NCI-H1048 (cell line): ENCODE data around the gene SNRPB.
A peak's percentile ranks its signal among the peaks of the same experiment; 100 is the strongest.

Experiments
- DNase-seq: peaks from one replicate; lab custom pipeline; 2025; lab: John Stamatoyannopoulos, UW

SNRPB gene

GRCh38 chr20:2475850-2476741 is 5.5 kb upstream of the SNRPB start:
- DNase-seq = no peak

DNA sequence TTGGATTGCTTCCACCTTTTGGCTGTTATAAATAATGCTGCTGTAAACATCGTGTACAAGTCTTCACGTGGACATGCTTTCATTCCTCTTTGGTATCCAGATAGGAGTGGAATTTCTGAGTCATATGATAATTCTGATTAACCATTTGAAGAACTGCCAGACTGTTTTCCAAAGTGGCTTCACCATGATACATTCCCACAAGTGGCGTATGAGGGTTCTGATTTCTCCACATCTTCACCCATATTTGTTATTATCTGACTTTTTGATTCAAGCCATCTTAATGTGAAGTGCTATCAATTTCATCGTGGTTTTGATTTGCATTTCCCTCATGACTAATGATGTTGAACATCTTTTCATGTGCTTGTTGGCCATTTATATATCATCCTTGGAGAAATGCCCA is 2.9 kb upstream of the SNRPB start:
- DNase-seq = no peak

DNA sequence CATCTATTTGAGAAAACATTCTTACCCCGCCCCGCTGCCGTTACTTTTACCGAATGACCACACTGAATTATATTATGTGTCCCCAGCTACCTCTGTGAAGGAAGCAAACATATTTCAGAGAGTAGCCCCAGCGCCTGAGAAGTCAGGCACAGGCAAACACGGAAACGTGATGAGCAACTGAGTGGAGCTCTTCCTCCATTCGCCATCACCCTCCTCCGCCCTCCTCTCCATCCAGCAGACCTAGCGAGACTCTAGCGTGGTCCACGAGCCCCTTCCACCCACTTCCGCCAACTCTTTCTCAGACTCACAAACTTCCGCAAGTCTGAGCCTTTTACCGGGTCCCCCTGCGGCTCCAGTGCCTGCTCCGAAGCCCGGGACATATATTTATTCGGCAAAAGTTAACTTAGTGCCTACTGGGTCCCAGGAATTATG is 582 bp downstream of the SNRPB start:
- DNase-seq = no peak

GRCh38 chr20:2468581-2469407 is 1.8 kb downstream of the SNRPB start:
- no peak for DNase-seq

GRCh38 chr20:2467412-2467811 is 3.2 kb downstream of the SNRPB start:
- no peak for DNase-seq

DNA sequence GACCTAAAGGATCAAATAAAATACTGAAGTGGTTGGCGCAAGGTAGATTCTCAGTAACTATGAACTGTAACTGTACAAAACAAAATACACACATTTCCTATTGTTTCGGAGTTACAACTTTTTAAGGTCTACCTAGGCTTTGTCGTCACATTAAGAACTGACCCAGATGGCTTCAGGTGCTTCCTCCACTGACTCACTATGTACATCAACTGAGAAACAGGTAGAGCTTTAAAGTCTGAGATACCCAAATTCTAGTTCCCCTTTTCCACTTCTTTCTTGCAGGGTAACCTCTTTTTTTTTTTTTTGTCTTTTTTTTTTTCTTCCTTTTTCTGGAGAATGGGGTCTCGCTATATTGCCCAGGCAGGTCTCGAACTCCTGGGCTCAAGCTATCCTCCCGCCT is 5.5 kb downstream of the SNRPB start:
- DNase-seq = no peak

GRCh38 chr20:2463616-2464365 is 6.8 kb downstream of the SNRPB start:
- DNase-seq = no peak

- no peak for DNase-seq
These were observed 8.1 kb downstream of the SNRPB start for GRCh38 chr20:2462484-2462883.

- no peak for DNase-seq
These were observed 9.7 kb downstream of the SNRPB start for GRCh38 chr20:2460752-2461424.

DNA sequence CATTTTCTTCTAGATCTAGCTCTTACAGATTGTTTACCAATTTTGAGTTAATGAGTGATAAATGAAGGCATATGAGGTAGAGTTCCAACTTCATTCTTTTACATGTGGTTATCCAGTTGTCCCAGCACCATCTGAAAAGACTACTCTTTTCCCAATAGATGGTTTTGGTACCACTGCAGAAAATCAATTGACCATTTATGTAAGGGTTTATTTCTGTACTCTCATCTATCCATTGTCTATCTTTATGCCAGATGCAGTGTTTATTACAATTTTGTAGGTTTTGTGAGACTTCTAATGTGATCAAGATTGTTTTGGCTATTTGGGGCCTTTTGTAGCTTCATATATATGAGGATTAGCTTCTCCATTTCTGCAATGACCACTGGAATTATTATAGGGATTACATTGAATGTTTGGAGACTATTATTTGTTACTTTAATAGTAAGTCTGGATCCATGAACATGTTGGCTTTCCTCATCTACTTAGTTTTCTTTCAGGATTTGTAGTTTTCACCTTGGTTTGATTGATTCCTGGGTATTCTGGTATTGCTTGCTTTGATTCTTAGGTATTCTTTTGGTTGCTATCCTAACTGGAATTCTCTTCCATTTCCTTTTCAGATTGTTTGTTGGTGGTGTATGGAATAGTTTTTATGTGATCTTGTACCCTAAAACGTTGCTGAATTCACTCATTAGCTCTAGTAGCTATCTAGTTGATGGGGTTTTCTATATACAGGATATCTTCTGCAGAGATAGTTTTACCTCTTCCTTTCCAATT is 10.4 kb downstream of the SNRPB start:
- no peak for DNase-seq

- no peak for DNase-seq
These were observed 11.6 kb downstream of the SNRPB start for GRCh38 chr20:2458919-2459499.

DNA sequence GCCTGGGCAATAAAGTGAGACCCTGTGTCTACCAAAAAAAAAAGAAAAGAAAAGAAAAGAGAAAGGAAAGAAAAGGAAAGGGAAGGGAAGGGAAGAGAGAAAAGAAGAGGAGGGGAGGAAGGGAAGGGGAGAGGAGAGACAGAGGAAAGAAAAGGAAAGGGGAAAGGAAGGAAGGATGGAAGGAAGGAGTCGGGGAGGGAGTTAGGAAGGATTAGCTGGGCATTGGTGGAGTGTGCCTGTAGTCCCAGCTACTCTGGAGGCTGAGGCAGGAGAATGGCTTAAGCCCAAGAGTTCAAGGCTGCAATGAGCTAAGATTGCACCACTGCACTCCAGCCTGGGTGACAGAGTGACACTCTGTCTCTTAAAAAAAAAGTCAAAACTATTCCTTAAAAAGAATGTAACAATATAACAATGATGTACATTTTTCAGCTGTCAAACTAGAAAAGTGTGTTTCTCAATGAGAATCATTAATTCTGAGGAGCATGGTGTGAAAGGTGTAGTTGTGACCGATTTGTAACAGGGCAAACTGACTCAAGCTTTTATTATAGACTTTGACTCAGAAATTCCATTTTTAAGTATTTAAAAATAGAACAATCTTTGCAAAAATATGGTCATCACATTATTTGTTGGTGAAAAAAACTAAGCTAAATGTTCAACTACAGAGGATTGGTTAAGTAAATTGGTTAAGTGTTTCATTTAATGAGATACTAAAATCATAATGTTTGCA is 14.7 kb downstream of the SNRPB start:
- no peak for DNase-seq

DNA sequence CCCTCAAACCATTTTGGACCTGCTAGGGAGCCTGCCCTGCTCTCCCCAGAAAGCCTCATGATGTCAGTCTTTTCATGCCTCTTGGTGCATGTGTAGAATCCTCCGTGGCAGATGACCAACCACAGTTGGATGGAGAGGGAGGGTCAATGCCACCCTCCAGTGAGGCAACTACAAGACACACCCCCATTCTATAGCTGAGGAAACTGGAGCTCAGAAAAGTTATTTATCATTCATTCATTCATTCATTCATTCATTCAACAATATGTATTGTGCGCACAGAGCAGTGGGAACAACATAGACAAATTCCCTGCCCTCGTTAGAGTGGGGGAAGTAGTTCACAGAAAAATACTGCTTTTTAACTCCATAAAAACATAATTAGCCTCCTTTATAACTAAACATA is 16.8 kb downstream of the SNRPB start:
- DNase-seq = no peak

DNA sequence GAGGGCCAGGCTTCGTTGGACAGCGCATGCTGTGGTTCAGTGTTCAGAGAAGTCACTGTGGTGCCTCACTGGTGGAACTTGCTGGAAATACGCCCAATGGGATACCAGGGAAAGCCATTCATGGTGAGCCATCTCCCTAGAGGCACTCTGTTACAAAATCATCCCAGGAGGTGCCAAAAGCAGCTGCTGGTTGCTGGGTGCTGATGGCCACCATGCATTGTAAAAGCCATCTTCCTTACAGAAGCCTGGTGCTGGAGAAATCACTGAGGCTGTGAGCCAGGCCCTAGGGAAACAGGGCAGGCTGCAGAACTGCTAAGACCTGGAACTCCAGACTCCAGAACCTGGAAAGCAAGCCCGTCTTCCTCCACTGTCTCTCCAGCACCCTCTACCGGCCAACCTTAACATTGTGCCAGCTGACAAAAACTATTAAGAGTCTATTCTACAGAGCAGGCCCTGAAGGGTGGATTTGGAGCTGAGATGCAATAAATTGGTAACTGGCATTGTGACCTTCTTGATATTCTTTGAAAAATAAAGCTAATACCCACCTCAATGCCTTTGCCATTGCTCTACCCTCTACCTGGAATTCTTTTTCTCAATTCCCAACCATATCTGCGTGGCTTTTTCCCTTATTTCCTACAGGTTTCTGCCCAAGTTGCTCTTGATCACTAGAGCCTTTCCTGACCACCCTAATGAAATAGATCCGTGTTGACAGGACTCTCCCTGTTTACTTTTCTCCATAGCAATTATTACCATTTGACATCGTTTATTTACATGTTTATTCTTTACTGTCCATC is 18.5 kb downstream of the SNRPB start:
- DNase-seq = peak; percentile 8

- DNase-seq = no peak
These were observed 19.2 kb downstream of the SNRPB start for GRCh38 chr20:2451422-2451821.

DNA sequence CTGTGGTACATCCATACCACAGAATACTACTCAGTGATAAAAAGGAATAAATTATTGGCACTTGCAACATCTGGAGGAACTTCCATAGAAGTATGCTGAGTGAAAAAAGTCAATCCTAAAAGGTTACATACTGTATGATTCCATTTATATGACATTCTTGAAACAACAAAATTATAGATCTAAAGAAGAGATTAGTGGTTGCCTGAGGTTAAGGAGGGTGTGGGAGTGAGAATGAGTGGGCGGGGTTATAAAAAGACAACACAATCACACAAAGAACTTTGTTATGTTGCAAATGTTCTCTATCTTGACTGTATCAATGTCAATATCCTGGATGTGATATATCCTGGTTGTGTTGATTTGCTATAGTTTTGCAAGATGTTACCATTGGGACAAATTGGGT is 21.2 kb downstream of the SNRPB start:
- DNase-seq = no peak

DNA sequence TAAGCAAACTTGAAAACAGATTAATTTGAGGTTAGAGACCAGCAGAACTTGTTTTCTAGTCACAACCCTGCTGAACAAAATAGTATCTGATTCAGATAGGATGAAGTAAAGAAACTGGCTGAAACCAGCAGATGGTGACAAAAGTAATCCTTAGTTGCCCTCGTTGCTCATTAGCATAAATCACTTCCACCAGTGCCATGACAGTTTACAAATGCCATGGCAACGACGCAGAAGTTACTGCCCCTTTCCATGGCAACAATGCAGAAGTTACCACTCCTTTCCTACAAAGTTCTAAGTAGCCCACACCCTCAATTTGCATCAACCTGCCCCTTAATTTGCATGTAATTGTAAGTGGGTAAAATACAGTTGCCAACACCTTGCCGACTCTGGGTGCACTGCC is 23.7 kb downstream of the SNRPB start:
- peak; percentile 64 for DNase-seq

GRCh38 chr20:2431185-2431584 is 39.4 kb downstream of the SNRPB start:
- no peak for DNase-seq

DNA sequence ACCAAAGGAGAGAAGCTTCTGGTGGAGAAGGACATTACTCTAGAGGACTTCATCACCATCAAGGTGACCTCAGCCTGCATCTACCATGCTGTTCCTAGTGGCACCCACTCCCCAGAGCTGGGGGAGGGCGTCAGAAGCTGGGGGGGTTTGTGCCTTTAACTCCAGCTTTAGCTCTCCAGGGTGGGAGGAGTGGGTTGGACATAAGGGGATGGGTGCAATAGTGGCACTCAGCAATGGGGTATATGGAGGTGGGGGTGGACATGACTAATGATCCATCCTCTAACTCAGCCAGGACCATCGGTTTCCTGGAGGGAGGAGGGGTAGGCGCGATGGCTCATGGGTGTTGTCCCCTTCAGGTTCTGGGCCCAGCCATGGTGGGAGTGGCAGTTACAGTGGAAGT is 40.1 kb downstream of the SNRPB start:
- DNase-seq = no peak
